Glomerular endothelial cell (primary cell): ENCODE results near the gene KDM3B. TPM values are rescaled to one million over a fixed set of nuclear protein-coding genes. Genes with fewer than 3 reads are reported as not detected.
"Not testable (repeated sequence)": the region's sequence is repeated elsewhere in the genome, so short reads cannot be mapped to it uniquely, and the experiment has no call there.

Experiments used
- DNase-seq: peaks from one replicate; pipeline ENCODE4 v3.0.0-alpha.2; 2011; ENCODE audit warnings: low read depth, low spot score; ENCODE audit errors: extremely low read depth
- total RNA-seq: library from RNA; depleted of rRNA; stranded (reverse); fragments of >200 nt; gene quantifications from 2 replicates; pipeline ENCODE4 v1.2.3, GENCODE V29; 2015

Gene KDM3B
- total RNA-seq, 1 donor from 2014 or later, result 41.2 TPM

DNA sequence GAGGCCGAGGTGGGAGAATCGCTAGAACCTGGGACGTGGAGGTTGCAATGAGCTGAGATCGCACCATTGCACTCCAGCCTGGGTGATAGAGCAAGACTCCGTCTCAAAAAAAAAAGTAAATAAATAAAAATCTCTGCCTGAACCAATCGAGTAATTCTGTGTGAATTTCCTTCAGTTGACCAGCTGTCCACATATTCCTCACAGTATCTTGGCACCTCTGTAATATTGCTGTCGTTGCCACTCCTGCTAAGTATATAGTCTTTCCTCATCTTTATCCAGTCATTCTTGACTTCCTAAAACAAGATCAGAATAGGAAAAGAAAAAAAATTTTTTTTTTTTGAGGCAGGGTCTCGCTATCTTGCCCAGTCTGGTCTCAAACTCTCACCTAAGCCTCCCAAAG is 29.9 kb downstream of the KDM3B start:
- DNase-seq, result no peak

DNA sequence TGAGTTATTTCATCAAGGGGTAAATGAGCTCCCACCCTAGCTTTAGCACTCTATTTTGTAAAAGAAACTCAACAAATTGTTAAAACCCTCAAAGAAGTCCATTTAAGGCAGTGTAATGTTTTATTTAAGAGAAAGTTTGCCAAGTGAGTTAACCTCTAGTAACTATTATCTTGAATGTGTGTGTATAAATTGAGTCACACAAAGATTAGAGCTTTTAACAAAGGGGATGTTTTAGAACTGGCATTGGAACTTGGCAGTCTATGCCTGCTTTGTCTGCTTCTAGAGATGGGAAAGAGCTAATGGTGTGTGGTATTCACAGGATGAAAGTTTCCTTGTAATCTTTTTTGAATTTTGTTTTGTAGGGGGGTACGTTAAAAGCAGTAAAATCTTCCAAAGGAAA is 33.2 kb downstream of the KDM3B start:
- no peak for DNase-seq

DNA sequence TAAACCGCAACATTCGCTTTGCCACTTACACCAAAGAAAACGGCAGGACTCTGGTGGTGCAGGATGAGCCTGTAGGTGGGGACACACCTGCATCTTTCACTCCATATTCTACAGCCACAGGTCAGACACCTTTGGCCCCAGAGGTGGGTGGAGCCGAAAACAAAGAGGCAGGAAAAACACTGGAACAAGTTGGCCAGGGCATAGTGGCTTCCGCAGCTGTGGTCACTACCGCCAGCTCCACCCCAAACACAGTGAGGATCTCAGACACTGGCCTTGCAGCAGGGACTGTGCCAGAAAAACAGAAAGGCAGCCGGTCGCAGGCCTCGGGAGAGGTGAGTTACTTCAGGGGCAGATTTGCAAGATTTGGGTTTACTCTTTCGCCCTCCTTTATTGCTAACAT is 33.8 kb downstream of the KDM3B start:
- DNase-seq, result no peak

DNA sequence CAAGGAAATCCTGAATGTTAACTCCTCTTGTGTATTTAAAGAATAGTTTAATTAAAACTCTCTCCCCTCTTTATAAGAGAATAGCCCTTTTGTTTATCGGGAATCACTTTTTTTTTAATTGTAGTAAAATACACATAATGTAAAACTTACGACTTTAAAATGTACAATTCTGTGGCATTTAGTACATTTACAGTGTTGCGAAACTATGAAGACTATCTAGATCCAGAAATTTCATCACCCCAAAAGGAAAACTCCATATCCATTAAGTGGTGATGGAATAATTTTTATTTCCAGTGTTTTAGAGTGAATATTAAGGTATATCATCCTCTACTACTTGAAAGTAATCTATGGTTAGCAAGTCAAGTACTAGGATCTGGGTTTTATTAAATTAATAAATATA is 36.8 kb downstream of the KDM3B start:
- DNase-seq, result no peak

DNA sequence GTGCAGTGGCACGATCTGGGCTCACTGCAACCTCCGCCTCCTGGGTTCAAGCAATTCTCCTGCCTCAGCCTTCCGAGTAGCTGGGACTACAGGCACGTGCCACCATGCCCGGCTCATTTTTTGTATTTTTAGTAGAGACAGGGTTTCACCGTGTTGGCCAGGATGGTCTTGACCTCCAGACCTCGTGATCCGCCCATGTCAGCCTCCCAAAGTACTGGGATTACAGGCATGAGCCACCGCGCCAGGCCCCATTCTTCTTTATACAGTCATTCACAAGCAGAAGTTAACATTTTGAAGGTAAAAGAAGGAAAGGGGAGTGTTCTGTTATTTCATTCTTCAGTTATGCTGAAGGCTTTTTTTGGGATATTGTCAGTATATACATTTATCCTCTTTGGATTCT is 37.4 kb downstream of the KDM3B start:
- not testable (repeated sequence) for DNase-seq

DNA sequence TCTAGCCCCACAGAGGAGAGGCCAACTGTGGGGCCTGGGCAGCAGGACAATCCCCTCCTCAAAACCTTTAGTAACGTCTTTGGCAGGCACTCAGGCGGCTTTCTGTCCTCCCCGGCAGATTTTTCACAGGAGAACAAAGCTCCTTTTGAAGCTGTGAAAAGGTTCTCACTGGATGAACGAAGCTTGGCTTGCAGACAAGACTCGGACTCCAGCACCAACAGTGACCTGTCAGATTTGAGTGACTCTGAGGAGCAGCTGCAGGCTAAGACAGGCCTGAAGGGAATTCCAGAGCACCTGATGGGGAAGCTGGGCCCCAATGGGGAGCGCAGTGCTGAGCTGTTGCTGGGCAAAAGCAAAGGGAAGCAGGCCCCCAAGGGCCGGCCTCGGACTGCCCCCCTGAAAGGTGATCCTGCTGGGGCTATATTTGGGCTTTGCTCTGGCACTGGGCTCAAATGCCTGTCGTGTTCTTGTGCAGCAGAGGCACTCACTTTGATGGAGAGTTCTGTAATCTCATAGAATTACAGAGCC is 39.4 kb downstream of the KDM3B start:
- no peak for DNase-seq

DNA sequence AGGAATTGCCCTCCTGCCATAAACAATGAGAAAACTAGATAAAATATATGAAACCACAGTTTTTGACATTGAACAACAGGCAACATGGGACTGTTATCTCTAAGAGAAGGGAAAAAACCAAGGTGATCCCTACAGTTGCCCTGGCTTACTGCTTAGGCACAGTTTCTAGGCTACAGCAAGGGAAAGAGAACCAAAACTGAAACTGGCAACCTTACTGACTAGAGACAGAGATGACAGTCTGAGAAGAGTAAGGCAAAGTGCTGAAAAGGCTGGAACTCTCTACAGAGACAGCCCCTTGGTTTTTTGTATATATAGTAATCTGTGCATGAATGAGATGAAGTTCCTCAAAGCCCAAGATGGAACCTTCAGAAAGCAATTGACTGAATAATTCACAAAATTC is 50.2 kb downstream of the KDM3B start:
- no peak for DNase-seq

DNA sequence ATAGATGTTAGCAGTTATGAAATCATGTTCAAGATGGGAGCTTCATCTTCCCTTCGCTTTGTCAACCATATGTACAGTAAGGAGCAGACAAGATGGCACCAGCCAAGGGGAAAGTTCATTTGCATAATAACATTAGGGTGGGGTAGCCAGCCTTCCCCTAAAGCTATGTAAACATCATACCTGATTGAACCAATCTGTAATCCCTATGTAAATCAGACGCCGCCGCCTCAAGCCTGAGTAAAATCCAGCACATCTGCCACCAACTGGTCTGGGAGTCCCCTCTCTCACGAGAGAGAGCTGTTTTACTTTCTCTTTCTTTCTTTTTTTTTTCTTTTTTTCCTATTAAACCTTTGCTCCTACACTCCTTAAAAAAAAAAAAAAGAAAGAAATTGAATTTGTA is 55.5 kb downstream of the KDM3B start:
- DNase-seq, result no peak

DNA sequence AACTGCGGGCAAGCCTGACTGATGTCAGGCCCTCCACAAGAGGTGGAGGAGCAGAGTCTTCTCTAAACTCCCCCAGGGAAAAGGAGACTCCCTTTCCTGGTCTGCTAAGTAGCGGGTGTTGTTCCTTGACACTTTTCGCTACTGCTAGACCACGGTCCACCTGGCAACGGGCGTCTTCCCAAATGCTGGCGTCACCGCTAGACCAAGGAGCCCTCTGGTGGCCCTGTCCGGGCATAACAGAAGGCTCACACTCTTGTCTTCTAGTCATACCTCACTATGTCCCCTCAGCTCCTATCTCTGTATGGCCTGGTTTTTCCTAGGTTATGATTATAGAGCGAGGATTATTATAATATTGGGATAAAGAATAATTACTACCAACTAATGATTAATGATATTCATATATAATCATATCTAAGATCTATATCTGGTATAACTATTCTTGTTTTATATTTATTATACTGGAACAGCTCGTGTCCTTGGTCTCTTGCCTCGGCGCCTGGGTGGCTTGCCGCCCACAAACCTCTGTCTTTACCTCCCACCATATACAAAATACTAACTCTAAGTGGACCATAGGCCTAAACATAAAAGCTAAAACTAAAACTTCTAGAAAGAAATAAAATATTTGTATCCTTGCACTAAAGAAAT is 58.6 kb downstream of the KDM3B start:
- not testable (repeated sequence) for DNase-seq

DNA sequence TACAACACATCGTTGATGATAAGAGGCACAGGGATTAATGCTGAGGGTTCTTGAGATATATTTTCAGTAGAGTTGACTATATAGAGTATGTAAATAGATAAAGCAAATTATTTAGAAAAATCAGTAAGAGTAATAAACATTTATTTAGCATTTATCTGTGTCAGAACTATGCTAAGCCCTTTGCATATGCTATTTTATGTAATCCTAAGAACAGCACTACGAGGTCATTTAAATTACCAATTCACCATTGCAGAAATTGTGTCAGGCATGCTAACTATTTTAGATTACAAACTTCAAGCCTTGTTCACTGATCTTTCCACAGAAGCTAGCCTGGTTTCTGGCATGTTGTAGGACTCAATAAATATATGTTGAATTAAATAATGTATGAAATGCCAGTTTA is 66.0 kb downstream of the KDM3B start:
- DNase-seq, result no peak

DNA sequence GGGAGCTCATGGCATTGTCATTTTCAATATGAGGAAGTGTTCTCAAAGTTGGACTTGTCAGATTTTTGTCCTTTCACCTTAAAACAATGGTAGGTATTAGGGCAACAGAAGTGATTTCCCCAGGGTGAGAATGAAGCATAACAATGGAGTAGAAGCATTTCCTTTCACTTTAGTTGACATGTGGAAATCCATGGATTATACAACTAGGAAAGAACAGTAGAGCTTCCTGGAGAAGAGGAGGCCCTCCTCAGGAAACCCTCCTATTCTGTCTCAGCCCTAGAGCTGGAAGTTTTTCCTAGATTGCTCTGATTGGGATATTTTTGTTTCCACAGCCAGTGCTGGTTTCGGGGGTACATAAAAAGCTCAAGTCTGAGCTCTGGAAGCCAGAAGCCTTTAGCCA is 72.6 kb downstream of the KDM3B start:
- DNase-seq, result no peak

DNA sequence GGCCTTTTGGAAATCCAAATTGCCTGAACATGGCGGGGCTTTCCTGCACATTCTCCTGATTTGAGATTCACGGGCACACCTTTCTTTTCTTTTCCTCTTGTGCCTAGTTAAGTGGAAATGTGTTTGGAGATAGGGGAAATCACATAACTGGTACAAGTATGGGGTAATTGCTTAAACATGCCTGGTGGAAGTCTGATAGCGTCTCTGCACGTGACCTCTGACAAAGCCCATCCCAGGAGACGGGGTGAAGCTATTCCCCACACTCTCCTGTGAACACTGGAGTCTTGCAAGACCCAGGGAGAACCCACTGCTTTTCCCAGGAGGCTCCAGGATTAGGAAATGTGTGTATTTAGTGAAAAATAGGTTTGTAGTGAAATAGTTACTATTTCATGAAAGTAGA is 83.5 kb downstream of the KDM3B start:
- DNase-seq, result no peak

DNA sequence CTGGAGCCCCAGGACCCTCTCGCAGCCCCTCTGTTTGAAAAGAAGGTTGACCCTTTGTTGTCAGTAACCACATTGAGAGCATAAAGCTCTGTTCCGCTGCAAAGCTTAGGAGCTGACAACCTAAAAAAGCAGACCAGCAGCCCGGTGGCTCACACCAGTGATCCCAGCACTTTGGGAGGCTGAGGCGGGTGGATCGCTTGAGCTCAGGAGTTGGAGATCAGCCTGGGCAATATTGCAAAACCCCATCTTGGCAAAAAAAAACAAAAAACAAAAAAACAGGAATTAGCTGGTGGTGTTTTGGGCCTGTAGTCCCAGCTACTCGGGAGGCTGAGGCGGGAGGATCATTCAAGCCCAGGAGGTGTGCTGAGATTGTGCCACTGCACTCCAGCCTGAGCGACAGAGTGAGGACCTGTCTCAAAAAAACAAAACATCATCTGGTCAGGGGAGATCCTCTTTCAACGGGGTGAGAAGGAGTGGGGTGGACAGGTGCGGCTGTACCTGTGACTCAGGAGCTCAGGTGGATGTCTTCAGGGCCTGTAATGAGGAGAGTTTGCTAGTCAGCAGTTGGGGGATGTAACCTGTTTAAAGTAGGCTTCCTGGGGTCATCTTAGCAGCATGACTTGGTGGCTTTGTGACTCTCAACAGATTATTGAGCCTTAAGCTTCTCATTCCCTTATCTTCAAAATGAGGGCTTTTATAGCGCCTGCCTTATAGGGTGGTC is 85.7 kb downstream of the KDM3B start:
- DNase-seq, result no peak

DNA sequence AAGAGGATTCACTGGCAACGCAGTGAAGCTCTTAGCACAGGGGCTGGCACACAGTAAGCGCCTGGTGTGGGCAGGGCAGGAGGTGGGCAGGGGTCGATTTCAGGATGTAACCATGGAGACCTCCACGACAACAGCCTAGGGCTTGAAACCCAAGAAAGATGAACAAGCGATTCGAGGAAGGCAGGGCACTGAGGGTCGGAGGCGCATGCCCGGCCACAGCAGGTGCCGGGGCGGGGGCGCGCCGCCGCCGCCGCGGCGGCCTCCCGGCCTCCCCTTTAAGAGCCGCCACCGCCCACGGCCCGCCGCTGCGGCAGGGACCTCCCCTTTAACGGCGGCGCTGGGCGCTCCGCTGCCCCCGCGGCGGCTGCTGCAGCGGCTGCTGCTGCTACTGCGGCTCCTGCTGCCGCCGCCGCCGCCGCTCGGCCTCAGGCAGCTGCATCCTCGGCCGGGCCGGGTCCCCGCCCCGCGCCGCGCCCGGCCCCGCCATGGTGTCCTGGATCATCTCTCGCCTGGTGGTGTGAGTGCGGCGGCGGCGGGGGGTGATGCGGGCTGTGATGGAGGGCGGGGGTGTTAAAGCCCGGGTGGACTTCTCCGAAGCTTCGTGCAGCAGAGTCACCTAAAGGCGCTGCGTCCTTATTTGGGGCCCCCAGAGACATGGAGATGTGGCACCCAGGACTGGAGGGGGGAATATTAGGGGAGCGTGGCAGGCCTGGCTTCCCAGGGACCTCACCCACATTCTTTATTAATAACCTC is 86.4 kb downstream of the KDM3B start, which contains the start of gene REEP2:
REEP2 (plus strand) TSS at position 334 of the 753 bp plus-strand sequence; CDS start at position 486, 152 bp downstream.
- DNase-seq, result no peak

DNA sequence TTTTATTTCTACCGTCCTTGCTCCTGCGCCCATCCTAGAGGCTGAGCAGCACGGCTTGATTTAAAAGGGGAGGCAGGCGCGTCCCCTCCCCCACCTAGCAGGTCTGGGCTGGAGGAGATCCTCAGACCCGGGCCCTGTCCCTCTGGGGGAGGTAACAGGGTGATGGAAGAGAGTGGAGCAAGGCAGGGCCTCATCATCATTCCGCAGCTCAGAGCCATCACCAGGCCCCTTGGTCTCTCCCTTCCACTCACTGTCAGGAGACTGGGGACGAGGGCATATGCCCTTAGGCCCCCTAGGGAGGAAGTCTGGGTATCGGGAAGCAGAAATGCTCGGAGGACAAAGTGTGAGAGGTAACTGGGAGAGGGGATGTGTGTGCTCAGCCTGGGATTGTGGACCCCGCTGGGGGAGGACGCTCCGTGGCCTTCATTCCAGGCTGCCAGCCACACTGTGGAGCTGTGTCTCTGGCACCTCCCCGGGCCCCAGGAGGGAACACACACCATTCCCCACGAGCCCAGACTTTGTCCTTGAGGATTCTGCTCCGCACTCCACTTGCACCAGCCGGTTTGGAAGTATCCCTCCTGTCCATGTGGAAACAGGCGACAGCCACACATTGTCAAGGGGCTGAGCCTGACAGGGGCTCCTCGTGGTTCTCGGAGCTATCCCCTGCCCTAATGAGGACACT is 87.1 kb downstream of the KDM3B start:
- DNase-seq, result no peak

DNA sequence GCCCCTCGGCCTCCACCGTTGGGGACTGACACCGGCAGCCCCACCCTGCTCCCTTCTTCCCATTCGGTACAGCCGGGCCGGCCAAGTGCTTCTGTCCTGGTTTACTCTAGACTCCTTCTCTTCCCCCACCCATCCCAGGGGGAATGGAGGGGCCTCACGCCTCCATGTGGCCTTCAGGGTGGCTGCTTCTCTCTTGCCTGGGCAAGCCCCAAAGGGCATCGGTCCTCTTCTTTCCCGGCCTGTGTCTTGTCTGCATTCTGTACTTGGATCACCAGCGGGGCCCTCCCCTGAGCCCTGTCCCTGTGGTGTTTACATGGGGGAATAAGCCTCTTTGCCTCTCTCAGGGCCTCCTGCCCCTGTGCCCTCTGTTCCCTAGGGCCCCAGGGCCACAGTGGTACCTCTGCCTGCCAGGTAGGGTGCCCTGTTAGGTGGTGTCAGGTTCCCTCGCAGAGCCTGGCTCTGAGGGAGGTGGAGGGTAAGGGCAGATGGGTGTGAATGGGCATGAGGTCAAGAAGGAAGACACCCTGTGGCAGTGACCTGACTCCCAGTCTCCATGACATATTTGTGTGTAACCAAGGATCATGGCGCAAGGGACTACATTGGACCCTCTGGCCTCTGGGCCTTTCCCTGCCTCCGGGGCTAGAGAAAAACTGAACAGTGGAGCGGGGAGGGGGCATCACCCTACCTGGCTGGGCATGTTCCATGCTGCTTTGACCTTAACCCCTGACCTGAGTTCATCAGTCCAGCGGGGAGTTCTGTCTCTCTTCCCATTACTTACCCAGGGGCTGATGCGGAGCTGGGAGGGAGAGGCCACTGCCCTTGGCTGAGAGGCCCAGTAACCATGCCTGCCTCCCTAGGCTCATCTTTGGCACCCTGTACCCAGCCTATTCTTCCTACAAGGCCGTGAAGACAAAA is 87.9 kb downstream of the KDM3B start:
- DNase-seq, result no peak

DNA sequence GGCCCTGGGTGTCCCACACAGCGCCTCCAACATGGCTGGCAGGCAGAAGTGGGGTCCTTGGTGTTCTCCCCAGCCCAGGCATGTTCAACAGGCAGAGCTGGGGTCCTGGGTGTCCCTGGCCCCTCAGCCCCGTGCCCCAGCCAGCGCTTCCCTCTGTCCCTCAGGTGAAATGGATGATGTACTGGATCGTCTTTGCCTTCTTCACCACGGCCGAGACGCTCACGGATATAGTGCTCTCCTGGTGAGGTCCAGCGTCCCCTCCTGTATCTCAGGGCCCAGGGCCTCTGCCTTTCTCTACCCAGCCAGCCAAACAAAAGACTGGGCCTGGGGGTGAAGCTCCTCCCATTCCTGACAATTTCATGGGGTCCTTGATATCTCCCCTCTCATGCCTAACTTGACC is 88.7 kb downstream of the KDM3B start:
- no peak for DNase-seq

DNA sequence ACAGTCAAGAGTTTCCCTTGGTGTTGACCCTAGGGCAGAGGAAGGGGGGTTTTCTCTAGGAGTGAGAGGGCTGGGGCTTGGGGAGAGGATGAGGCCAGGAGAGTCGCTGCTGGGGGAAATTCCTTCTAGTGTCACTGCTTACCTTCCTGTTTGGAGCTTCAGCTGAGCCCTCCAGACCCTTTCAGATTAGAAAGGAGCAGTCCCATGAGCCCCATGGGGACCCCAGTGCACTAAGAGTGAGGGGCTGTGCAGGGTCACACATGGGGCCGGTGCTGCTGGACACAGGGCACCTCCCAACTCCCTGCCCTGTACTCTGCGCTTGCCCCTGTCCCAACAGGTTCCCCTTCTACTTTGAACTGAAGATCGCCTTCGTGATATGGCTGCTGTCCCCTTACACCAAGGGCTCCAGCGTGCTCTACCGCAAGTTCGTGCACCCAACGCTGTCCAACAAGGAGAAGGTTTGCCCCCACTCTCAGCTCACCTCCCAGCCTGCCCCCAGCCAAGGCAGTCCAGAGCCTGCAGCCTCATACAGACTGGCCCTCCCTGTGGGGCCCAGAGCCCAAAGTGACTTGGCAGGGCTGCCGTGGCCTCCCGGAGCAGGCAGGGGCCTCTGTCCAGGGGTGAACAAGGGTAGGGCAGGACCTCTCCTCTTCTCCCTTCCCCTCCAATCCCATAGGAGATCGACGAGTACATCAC is 91.7 kb downstream of the KDM3B start:
- DNase-seq, result no peak

DNA sequence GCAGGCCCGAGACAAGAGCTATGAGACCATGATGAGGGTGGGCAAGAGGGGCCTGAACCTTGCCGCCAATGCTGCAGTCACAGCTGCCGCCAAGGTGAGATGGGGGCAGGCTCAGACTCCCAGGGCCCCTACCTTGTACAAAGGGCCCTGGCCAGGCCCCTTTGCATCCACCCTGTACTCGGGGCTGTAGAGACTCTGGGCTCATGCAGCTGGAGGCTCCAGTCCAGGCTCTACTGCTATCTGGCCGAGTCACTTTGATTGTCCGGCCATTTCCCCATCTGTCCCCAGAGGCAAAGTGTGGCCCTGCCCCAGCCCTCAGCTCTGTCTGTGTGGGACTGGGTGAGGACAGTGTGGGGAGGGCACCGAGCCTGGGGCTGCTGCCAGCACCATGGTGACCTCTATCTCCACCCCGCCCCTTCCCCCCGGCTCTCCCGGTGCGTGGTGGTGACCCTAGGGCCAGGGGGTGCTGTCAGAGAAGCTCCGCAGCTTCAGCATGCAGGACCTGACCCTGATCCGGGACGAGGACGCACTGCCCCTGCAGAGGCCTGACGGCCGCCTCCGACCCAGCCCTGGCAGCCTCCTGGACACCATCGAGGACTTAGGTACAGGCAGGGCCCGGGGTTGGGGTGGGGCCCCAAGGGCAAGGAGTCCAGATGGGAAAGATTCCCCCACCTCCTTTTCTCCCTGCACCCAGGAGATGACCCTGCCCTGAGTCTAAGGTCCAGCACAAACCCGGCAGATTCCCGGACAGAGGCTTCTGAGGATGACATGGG is 92.5 kb downstream of the KDM3B start:
- no peak for DNase-seq
